Endodermal cell (in vitro differentiated cells): Measurements from ENCODE around the gene MROH9. TPM values are rescaled to one million over a fixed set of nuclear protein-coding genes. Genes with fewer than 3 reads are reported as not detected.

Experiments
- DNase-seq: peaks from one replicate; pipeline ENCODE4 v3.0.0-alpha.2; 2017
- H3K27ac ChIP-seq: 2 replicates; pipeline ENCODE4 v1.5.1; 2013; ENCODE audit warnings: mild to moderate bottlenecking, low read depth, low read length, moderate library complexity
- H3K27me3 ChIP-seq: 2 replicates; pipeline ENCODE4 v1.6.1; 2013; ENCODE audit warnings: mild to moderate bottlenecking, low read length, moderate library complexity; ENCODE audit not compliant: insufficient read depth, control insufficient read depth, poor library complexity, severe bottlenecking
- H3K36me3 ChIP-seq: 2 replicates; pipeline ENCODE4 v1.7.0; 2013; ENCODE audit warnings: mild to moderate bottlenecking, low read length, moderate library complexity; ENCODE audit not compliant: control insufficient read depth, insufficient read depth
- H3K4me1 ChIP-seq: one replicate; pipeline ENCODE4 v1.7.0; 2013; ENCODE audit warnings: low read length; ENCODE audit not compliant: control insufficient read depth, insufficient read depth
- H3K4me3 ChIP-seq: 2 replicates; pipeline ENCODE4 v1.5.1; 2013; ENCODE audit warnings: mild to moderate bottlenecking, low read length, moderate library complexity
- H3K9ac ChIP-seq: 2 replicates; pipeline ENCODE4 v1.6.1; 2013; ENCODE audit warnings: mild to moderate bottlenecking, low read length, moderate library complexity; ENCODE audit not compliant: poor library complexity, severe bottlenecking; ENCODE audit errors: extremely low read depth
- H3K9me3 ChIP-seq: 2 replicates; pipeline ENCODE4 v1.6.1; 2013; ENCODE audit warnings: mild to moderate bottlenecking, low read length, moderate library complexity; ENCODE audit not compliant: control insufficient read depth
- H3K27ac Mint-ChIP-seq: 2 replicates; pipeline ENCODE4 v1.8.0; 2020; ENCODE audit warnings: mixed read lengths
- H3K27me3 Mint-ChIP-seq: 2 replicates; pipeline ENCODE4 v1.8.0; 2021; ENCODE audit warnings: mild to moderate bottlenecking, mixed read lengths; ENCODE audit not compliant: insufficient read depth
- H3K36me3 Mint-ChIP-seq: 2 replicates; pipeline ENCODE4 v1.8.0; 2020; ENCODE audit warnings: low read depth, mixed read lengths
- H3K4me1 Mint-ChIP-seq: 2 replicates; pipeline ENCODE4 v1.8.0; 2020; ENCODE audit warnings: mixed read lengths
- H3K4me3 Mint-ChIP-seq: 2 replicates; pipeline ENCODE4 v1.8.0; 2020; ENCODE audit warnings: mild to moderate bottlenecking, moderate library complexity, mixed read lengths
- H3K9me3 Mint-ChIP-seq: 2 replicates; pipeline ENCODE4 v1.8.0; 2020; ENCODE audit warnings: mild to moderate bottlenecking, mixed read lengths
- CTCF ChIP-seq: fragments of 200-600 bp; sonication (generic); conservative IDR thresholded peaks from 2 replicates; pipeline ENCODE4 v1.5.0; 2021; ENCODE audit warnings: antibody characterized with exemption, mild to moderate bottlenecking
- WGBS, 2 experiments: methylation state at CpG; one replicate each; pipeline versions ENCODE4 v1.1.5 to v1.1.7; 2013; ENCODE audit warnings: missing lambda C conversion rate in 2 of 2, mixed read lengths in 1 of 2; ENCODE audit not compliant: insufficient coverage in 1 of 2, insufficient read length in 1 of 2; 5-methylcytosine and 5-hydroxymethylcytosine counted together
- total RNA-seq, 2 donors: library from RNA; stranded (reverse); fragmentation: NEBNext Ultra II Directional in 1 of 2; extraction: Animal tissue kit (Norgen Biotek cat#: 25700) in 1 of 2; gene quantifications; 2 replicates in 1 of 2; 3 replicates in 1 of 2; pipeline ENCODE4 v1.2.1, GENCODE V29; 2021

Gene MROH9
- total RNA-seq, 2 donors from 2014 or later: not detected

GRCh38 chr1:171038284-171038683 is 103.0 kb downstream of the MROH9 start:
- DNase-seq: no peak
- Histone ChIP-seq H3K36me3 (no peaks in the 10 kb centered on the region), H3K4me3 (no peak overlapping the region), H3K27me3 (no peaks in the 10 kb centered on the region), H3K4me1 (no peaks in the 10 kb centered on the region), H3K9me3 (no peaks in the 10 kb centered on the region), H3K27ac (no peak overlapping the region), H3K9ac (no peak overlapping the region)
- no peaks in the 10 kb centered on the region for H3K36me3 Mint-ChIP-seq
- H3K4me3 Mint-ChIP-seq: no peak overlapping the region
- H3K27ac Mint-ChIP-seq: no peak overlapping the region
- TF ChIP-seq CTCF: no peak
- no peaks in the 10 kb centered on the region for H3K9me3 Mint-ChIP-seq
- no peaks in the 10 kb centered on the region for H3K4me1 Mint-ChIP-seq
- no peaks in the 10 kb centered on the region for H3K27me3 Mint-ChIP-seq

- DNase-seq: no peak
- 82% methylated on average over 2 of the region's 2 CpGs; no CpG with 5 or more reads in 1 of the 2 experiments for WGBS, 2 experiments
- Histone ChIP-seq H3K4me1 (no peaks in the 10 kb centered on the region), H3K27ac (no peak overlapping the region), H3K36me3 (no peaks in the 10 kb centered on the region), H3K4me3 (no peak overlapping the region), H3K27me3 (no peaks in the 10 kb centered on the region), H3K9me3 (no peaks in the 10 kb centered on the region), H3K9ac (no peak overlapping the region)
- no peak overlapping the region for H3K27ac Mint-ChIP-seq
- no peaks in the 10 kb centered on the region for H3K27me3 Mint-ChIP-seq
- H3K4me1 Mint-ChIP-seq: no peaks in the 10 kb centered on the region
- no peaks in the 10 kb centered on the region for H3K9me3 Mint-ChIP-seq
- no peak for TF ChIP-seq CTCF
- H3K36me3 Mint-ChIP-seq: no peaks in the 10 kb centered on the region
- H3K4me3 Mint-ChIP-seq: no peak overlapping the region
Observed at GRCh38 chr1:171048014-171048413, 112.7 kb downstream of the MROH9 start.

- H3K27me3 ChIP-seq: no peaks in the 10 kb centered on the region
- H3K4me3 ChIP-seq: no peak overlapping the region
- Mint-ChIP-seq H3K4me1 (no peaks in the 10 kb centered on the region), H3K36me3 (no peaks in the 10 kb centered on the region), H3K27ac (no peak overlapping the region), H3K27me3 (no peaks in the 10 kb centered on the region), H3K4me3 (no peak overlapping the region), H3K9me3 (no peaks in the 10 kb centered on the region)
- WGBS, 2 experiments: 75 to 94% methylated on average over 2 of the region's 2 CpGs
- no peak overlapping the region for H3K27ac ChIP-seq
- no peaks in the 10 kb centered on the region for H3K4me1 ChIP-seq
- no peak for TF ChIP-seq CTCF
- no peaks in the 10 kb centered on the region for H3K36me3 ChIP-seq
- no peaks in the 10 kb centered on the region for H3K9me3 ChIP-seq
- DNase-seq: no peak
- no peak overlapping the region for H3K9ac ChIP-seq
Observed at GRCh38 chr1:171052977-171053376, 117.6 kb downstream of the MROH9 start.
